HAP-1 (cell line): Measurements from ENCODE around the gene SEMA3E.
A peak's percentile ranks its signal among the peaks of the same experiment; 100 is the strongest.

Experiments used
- DNase-seq, 2 experiments: peaks; one replicate each; pipeline ENCODE4 v3.0.0-alpha.2; 2016 to 2020; ENCODE audit warnings: low spot score in 2 of 2
- H3K27me3 ChIP-seq: fragments of 250-450 bp; sonication (Bioruptor Pico); 2 replicates; pipeline ENCODE4 v1.5.1; 2020; ENCODE audit warnings: low read depth, mild to moderate bottlenecking, moderate library complexity
- H3K36me3 ChIP-seq: fragments of 250-450 bp; sonication (Bioruptor Pico); replicated peaks from 2 replicates; pipeline ENCODE4 v1.5.1; 2020; ENCODE audit warnings: mild to moderate bottlenecking
- H3K4me1 ChIP-seq: fragments of 250-450 bp; sonication (Bioruptor Pico); 2 replicates; pipeline ENCODE4 v1.5.1; 2020; ENCODE audit warnings: mild to moderate bottlenecking
- H3K4me3 ChIP-seq: fragments of 250-450 bp; sonication (Bioruptor Pico); 2 replicates; pipeline ENCODE4 v1.5.1; 2020; ENCODE audit warnings: mild to moderate bottlenecking, moderate library complexity
- H3K9me3 ChIP-seq: fragments of 250-450 bp; sonication (Bioruptor Pico); 2 replicates; pipeline ENCODE4 v1.5.1; 2020; ENCODE audit warnings: mild to moderate bottlenecking, moderate library complexity
- in situ Hi-C: fragments of 300-500 bp; cut with MboI; formaldehyde crosslinking; loops from 3 replicates; pipeline ENCODE4 v1.14.3; 2020; ENCODE audit warnings: low sequenced_read_pairs, inconsistent platforms, mixed read lengths

The SEMA3E gene

DNA sequence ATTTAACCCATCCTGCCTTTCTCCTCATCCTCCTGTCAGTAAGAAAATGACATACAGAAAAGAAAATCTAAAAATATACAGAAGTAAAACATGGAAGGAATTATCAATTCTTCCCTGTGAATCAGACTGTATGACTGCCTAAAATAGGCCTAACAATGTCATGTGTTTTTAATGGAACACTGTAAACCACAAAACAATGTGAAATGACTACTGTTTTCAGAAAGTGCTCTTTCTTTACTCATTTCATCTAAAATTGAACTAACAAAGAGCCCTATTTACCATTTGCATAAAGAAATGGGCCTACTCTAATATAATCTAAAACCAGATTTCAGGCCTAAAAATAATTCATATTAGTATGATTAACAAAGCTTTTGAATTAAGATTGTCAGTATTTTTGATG, 35.7 kb downstream of the SEMA3E start:
- Histone ChIP-seq H3K4me3 (no peak overlapping the region), H3K4me1 (peaks cover 11% of the 10 kb centered on the region), H3K27me3 (no peaks in the 10 kb centered on the region), H3K9me3 (no peaks in the 10 kb centered on the region), H3K36me3 (no peaks in the 10 kb centered on the region)
- in situ Hi-C loops = no loop called here
- DNase-seq = no peak

DNA sequence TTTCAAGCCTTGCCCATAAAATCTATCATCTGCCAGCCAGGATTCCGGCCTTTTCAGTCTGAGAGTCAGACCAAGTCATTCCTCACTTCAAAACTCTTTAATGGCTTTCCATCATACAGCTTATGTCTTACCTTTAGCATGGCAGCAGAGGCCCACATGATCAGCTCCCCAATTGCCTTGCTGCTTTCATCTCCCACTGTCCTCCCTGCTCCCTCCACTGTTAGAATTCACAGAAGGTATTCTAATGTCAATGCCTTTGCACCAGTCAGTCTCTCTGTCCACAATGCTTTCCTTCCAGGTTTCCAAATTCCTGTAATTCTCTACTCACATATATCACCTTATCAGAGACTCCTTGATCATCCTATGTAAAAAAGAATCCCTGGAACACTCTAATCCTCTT, 37.2 kb downstream of the SEMA3E start:
- H3K4me3 ChIP-seq = no peak overlapping the region
- H3K4me1 ChIP-seq = peaks cover 11% of the 10 kb centered on the region
- in situ Hi-C loops = no loop called here
- H3K9me3 ChIP-seq = no peaks in the 10 kb centered on the region
- no peak for DNase-seq
- H3K27me3 ChIP-seq = no peaks in the 10 kb centered on the region
- no peaks in the 10 kb centered on the region for H3K36me3 ChIP-seq

DNA sequence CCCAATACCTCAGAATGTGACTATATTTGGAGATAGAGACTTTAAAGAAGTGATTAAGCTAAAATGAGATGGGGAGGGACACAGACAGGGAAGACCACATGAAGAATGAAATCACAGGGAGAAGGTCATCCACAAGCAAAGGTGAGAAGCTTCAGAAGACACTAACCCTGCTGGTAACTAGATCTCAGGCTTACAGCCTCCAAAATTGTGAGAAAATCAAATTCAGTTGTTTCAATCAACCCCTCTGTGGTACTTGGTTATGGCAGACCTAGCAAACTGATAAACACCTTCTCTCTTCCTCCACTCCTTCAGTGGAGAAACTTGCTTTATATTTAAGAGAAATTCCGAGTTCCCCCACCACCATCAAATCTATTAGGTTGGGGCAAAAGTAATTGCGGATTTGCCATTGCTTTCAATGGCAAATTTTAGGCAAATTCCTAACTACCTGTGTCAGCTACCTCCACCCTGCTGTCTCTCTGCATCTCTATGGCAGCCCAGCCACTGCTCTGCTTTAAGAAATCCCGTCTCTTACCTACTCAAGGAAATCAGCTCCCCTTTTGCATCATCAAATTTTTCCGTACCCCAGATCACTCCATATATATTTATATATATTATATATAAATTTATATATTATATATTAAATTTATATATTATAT, 38.2 kb downstream of the SEMA3E start:
- no peaks in the 10 kb centered on the region for H3K9me3 ChIP-seq
- no peak for DNase-seq
- no peaks in the 10 kb centered on the region for H3K36me3 ChIP-seq
- H3K4me1 ChIP-seq = peaks cover 4% of the 10 kb centered on the region
- no peak overlapping the region for H3K4me3 ChIP-seq
- H3K27me3 ChIP-seq = no peaks in the 10 kb centered on the region
- in situ Hi-C loops = no loop called here

DNA sequence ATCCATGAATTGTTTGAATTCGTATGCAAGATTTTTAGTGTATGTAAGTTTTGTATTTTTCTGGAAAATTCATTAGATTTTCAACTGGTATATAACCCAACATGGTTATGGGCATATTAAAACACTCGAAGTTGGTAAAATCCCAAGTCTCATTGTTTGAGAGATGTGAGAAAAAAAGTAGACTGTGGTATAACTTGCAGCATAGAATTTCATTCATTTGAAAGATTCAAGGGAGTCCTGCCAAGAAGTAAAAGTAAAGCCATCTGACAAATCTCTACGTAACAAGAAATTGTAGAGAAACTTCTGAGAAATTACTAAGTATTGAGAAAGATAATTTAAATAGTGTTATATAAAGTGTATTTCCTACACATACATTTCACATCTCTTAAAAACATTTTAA, 40.2 kb downstream of the SEMA3E start:
- in situ Hi-C loops = no loop called here

DNA sequence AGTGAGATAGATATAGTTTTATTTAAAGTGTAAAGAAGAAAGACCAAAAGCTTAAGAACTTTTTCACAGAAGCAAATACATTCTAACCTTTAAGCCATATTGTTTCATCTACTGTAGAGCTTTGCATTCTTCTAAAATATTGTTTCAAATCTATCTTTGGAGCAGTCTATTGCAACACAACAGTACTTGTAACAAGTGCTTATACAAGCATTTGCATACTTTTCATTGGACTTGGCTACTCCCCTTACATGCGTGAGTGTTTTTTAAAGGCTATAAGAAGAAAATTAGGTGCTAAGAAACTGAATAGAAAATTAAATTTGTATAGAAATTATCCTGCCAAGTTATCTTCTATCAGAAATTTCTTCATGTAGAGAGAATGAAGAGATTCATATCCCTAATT, 45.3 kb downstream of the SEMA3E start:
- Histone ChIP-seq H3K9me3 (no peaks in the 10 kb centered on the region), H3K36me3 (no peaks in the 10 kb centered on the region), H3K4me1 (peaks cover 15% of the 10 kb centered on the region), H3K27me3 (no peaks in the 10 kb centered on the region), H3K4me3 (no peak overlapping the region)
- peak in 1 of 2 experiments; percentile 66 for DNase-seq
- in situ Hi-C loops = no loop called here

More for the DNA sequence above, 40.2 kb downstream of the SEMA3E start:
- H3K36me3 ChIP-seq = no peaks in the 10 kb centered on the region
- no peaks in the 10 kb centered on the region for H3K9me3 ChIP-seq
- no peak overlapping the region for H3K4me3 ChIP-seq
- peaks cover 11% of the 10 kb centered on the region for H3K4me1 ChIP-seq
- no peak for DNase-seq
- H3K27me3 ChIP-seq = no peaks in the 10 kb centered on the region

DNA sequence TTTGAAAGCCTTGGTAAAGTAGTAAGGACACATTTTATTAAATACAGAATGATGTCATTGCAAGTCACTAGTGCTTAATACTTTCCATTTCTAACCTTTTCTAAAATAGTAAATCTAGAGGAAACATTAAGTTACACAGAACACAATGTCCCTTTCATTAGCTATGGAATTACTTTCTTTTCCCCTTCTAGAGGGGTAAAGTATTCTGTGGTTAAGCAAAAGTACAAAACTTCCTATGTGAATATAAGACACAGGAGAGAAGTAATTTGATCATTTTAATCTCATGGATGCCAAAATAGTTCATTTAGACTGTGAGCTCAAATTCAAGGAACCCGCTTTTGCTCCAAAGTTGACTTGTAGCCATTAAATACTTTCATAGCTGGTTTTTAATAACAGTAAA, 49.8 kb downstream of the SEMA3E start:
- H3K36me3 ChIP-seq = no peaks in the 10 kb centered on the region
- peaks cover 12% of the 10 kb centered on the region for H3K4me1 ChIP-seq
- no peak overlapping the region for H3K4me3 ChIP-seq
- no peaks in the 10 kb centered on the region for H3K27me3 ChIP-seq
- in situ Hi-C loops = no loop called here
- no peaks in the 10 kb centered on the region for H3K9me3 ChIP-seq
- DNase-seq = no peak

DNA sequence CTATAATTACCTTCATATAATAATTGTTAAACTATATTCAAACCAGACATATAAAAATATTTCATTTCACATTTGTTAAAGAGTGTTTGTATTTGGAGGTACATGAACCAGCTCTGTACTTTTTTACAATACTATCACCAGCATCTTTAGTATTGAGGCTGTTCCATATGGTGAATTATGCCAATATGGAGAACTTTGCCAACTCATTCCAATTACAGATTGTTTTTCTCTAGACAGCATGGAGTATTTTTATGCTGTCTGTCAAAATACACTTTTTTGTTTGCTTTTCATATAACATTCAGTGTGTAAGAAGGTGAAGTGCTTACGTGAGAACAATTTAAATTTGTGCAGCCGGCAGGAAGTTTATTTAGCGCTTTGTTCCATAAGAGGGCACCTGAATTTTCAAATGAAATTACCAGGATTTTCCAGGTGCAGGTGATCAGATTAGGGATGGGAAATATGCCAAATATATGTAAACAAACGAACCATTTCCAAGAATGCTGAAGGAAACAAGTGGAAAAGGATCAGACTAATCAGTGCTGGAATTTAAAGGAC, 54.9 kb downstream of the SEMA3E start:
- Histone ChIP-seq H3K4me3 (no peak overlapping the region), H3K36me3 (no peaks in the 10 kb centered on the region), H3K4me1 (no peaks in the 10 kb centered on the region), H3K27me3 (no peaks in the 10 kb centered on the region), H3K9me3 (no peaks in the 10 kb centered on the region)
- in situ Hi-C loops = no loop called here
- no peak for DNase-seq

DNA sequence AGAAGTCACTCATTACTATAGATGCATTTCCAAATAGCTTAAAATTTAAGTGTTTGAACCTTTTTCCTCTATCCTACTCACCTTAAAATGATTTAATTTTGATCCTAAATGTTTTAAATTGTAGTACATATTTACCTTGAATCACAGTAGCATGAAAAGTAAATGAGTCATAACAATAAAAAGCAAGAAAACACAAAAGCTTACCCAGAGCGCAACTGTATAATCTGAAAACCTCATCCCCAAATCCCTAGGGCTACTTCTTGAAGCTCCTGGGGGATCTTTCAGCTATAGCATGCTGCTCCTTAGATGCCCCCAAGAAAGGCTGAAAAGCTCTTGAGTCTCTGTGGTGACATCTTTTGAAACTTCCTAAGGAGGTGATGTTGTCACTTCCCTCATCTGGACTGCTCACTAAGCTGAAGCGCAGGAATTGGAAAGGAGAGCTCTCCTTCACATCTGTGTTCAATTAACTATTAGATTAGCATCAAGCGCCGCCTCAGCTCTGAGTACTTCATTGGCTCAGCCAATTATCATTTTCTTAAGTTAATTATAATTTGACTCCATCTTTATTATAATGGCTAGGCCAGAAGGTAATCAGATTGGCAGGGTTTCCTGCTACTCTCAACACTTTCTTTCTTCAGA, 60.2 kb downstream of the SEMA3E start:
- Histone ChIP-seq H3K36me3 (no peaks in the 10 kb centered on the region), H3K9me3 (no peaks in the 10 kb centered on the region), H3K4me1 (no peaks in the 10 kb centered on the region; the same call in 1 of the 2 replicates), H3K4me3 (no peak overlapping the region), H3K27me3 (no peaks in the 10 kb centered on the region)
- in situ Hi-C loops = no loop called here
- no peak for DNase-seq

DNA sequence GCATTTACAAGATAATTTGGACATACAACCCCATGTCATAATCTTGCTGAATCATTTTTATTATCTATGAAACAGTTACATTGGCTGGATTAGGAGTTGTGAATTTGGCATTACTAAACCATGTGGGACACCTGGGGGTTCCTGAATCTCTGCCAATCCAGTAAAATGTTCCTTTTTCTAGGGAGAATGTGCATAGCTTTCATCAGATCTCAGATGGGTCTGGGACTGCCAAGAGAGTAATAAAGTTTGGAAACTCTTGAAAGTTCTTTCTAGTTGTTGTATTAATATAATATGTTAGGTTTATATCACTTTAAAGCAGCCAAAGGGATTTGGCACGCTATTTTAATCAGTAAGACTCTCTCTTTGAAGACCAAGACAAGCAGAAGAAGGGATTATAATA, 62.7 kb downstream of the SEMA3E start:
- no peak for DNase-seq
- no peaks in the 10 kb centered on the region; the same call in 1 of the 2 replicates for H3K4me1 ChIP-seq
- H3K9me3 ChIP-seq = no peaks in the 10 kb centered on the region
- H3K36me3 ChIP-seq = no peaks in the 10 kb centered on the region
- H3K4me3 ChIP-seq = no peak overlapping the region
- no peaks in the 10 kb centered on the region for H3K27me3 ChIP-seq
- in situ Hi-C loops = no loop called here

DNA sequence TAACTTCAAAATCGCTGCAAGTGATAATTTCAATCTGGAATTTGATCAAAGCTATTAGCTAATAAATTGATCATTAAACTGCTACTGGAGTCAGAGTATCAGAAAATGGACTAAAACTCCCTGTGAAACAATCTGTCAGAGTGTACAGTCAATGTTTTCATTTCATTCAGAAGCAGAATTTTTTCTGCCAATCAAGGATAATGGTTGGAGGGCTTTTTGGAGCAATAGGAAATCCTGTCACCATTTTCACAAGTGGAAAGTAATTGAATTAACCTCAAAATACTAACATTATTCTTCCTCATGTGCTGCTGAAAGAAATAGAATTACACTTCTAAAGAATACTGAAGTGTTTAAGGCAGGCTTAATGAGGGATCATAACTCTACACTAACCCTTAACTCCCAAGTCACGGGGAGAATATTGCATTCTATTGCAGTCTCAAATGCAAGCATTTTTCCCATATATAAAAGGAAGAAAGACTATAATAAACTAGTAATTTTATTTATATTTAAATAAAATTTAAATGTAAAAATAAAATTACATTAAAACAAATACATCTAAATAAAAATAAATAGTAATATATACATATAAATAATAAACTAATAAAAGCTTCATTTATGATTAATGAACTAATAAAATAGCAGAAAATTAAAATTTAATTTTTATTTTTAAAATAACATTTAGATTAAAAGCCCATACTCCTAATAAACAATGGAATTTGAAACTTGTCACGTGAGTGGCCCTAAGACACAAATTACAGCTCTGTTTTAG, 67.1 kb downstream of the SEMA3E start:
- DNase-seq = no peak
- Histone ChIP-seq H3K36me3 (no peaks in the 10 kb centered on the region), H3K4me3 (no peak overlapping the region), H3K9me3 (no peaks in the 10 kb centered on the region), H3K4me1 (no peaks in the 10 kb centered on the region; the same call in 1 of the 2 replicates), H3K27me3 (no peaks in the 10 kb centered on the region)
- in situ Hi-C loops = no loop called here

DNA sequence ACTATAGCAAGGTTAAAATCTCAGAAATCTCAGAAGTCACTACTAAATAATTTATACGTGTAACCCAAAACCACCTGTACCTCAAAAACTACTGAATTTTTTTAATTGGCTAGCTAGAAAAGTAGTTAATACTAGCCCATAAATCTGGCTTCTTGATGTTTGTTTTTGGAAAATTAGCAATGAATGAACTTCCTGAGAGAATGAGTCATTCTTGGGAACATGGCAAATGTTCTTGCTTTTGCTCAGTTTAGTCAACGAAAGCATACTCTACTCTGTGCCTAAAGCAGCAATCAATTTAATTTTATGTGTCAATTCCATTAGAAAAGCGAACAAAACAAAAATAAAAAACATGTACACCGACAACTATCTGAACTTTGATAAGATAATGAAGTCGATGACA, 69.2 kb downstream of the SEMA3E start:
- Histone ChIP-seq H3K4me1 (no peaks in the 10 kb centered on the region), H3K9me3 (no peaks in the 10 kb centered on the region), H3K36me3 (no peaks in the 10 kb centered on the region), H3K4me3 (no peak overlapping the region), H3K27me3 (no peaks in the 10 kb centered on the region)
- DNase-seq = no peak
- in situ Hi-C loops = no loop called here

DNA sequence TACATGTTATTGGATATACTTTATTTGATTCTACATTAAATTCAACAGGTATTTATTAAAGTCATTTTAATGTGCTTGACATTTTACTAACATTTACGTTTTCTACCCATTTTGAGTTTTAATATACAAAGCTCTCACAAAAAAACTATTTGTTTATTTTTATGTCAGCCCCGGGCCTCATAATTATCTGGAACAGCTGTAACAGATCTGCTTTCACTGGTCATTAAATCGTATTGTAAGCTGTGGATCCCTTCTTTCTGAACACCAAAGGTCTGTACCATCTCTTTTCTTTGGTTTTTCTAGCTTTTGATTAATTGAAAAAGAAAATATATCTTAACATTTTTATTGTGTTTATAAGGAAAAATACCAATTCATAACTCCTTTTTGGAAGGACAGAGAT, 73.5 kb downstream of the SEMA3E start:
- H3K4me3 ChIP-seq = no peak overlapping the region
- H3K36me3 ChIP-seq = no peaks in the 10 kb centered on the region
- no peaks in the 10 kb centered on the region for H3K9me3 ChIP-seq
- no peaks in the 10 kb centered on the region for H3K4me1 ChIP-seq
- H3K27me3 ChIP-seq = no peaks in the 10 kb centered on the region
- DNase-seq = no peak
- in situ Hi-C loops = no loop called here

DNA sequence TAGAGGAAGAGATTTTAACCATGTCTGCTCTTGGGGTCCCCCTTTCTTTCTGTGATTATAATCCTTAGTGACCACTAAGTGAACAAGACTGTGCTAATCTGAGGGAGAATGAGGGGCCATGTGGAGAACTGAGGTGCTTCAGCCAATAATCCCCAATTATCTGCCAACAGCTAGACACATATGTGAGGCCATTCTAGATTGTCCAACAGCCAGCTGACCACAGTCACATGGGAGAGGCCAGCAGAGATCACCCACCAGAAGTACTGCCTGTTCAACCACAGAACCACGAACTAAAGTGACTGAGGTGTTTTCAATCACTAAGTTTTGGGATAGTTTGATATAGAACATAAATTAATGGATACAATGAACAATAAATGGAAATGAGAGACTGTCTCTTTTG, 74.3 kb downstream of the SEMA3E start:
- Histone ChIP-seq H3K36me3 (no peaks in the 10 kb centered on the region), H3K4me1 (0 out of 2 replicates have a peak, but pooled peaks cover under 1% of the 10 kb centered on the region), H3K9me3 (no peaks in the 10 kb centered on the region), H3K27me3 (no peaks in the 10 kb centered on the region), H3K4me3 (no peak overlapping the region)
- no peak for DNase-seq
- in situ Hi-C loops = no loop called here

DNA sequence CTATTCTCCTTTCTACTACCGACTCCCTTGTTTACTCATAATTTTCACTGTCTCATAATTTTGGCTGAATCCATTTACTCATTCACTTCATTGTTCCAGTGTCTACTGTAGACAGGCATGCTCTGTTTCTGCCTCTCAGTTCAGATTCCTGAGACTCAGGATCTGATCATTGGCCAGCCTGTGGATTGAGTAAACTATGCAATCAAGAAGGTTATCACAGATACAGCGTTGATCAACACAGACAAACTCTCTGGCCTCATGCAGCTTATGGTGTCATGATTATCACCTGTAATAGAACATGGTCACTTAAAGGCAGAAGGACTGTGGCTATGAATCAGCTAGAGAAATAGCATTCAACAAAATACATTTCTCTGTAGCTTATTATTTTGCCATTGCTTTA, 86.0 kb downstream of the SEMA3E start:
- DNase-seq = no peak
- H3K4me3 ChIP-seq = no peak overlapping the region
- 0 out of 2 replicates have a peak, but pooled peaks cover 3% of the 10 kb centered on the region for H3K4me1 ChIP-seq
- no peaks in the 10 kb centered on the region for H3K36me3 ChIP-seq
- H3K27me3 ChIP-seq = no peaks in the 10 kb centered on the region
- H3K9me3 ChIP-seq = no peaks in the 10 kb centered on the region
- in situ Hi-C loops = no loop called here
